ENCODE measurements around the gene ADAMTSL1. TPM values are rescaled to one million over a fixed set of nuclear protein-coding genes. Genes with fewer than 3 reads are reported as not detected.

Gene ADAMTSL1
- total RNA-seq, 6 donors from 2014 or later = 0.44 to 6.4 (median 2.3) TPM; not detected in 1

- DNase-seq (no peak), ATAC-seq (ENCODE audit: low FRiP score in 2 of 2) (no peak)
- no peaks in the 10 kb centered on the region for H3K27me3 ChIP-seq
- no peak overlapping the region for H3K27ac ChIP-seq
- WGBS, 2 donors = 76 to 80% methylated on average over 1 of the region's 1 CpG
- no peaks in the 10 kb centered on the region for H3K36me3 ChIP-seq
- H3K4me3 ChIP-seq = no peak overlapping the region
- no peak for TF ChIP-seq CTCF (IDR thresholded peaks at IDR 0.05)
- TF ChIP-seq POLR2AphosphoS5 (IDR thresholded peaks at IDR 0.05) = no peak
- TF ChIP-seq EP300 (IDR thresholded peaks at IDR 0.05) = no peak
- no peak for TF ChIP-seq POLR2A (IDR thresholded peaks at IDR 0.05)
- no peaks in the 10 kb centered on the region for H3K4me1 ChIP-seq
- H3K9me3 ChIP-seq = no peaks in the 10 kb centered on the region
Observed at GRCh38 chr9:18798106-18798505, 324.2 kb downstream of the ADAMTSL1 start.

- 78 to 86% methylated on average over 5 of the region's 5 CpGs for WGBS, 2 donors
- Histone ChIP-seq H3K4me1 (no peaks in the 10 kb centered on the region), H3K27ac (no peak overlapping the region), H3K4me3 (no peak overlapping the region), H3K27me3 (no peaks in the 10 kb centered on the region), H3K9me3 (no peaks in the 10 kb centered on the region), H3K36me3 (no peaks in the 10 kb centered on the region)
- TF ChIP-seq EP300 (IDR thresholded peaks at IDR 0.05) (no peak), POLR2AphosphoS5 (IDR thresholded peaks at IDR 0.05) (no peak), CTCF (IDR thresholded peaks at IDR 0.05) (no peak)
- DNase-seq (no peak), ATAC-seq (ENCODE audit: low FRiP score in 2 of 2) (no peak)
Observed at GRCh38 chr9:18798508-18799290, 324.7 kb downstream of the ADAMTSL1 start.

GRCh38 chr9:18799428-18799827 is 325.5 kb downstream of the ADAMTSL1 start:
- DNase-seq = no peak
- Histone ChIP-seq H3K36me3 (no peaks in the 10 kb centered on the region), H3K4me3 (no peak overlapping the region), H3K9me3 (no peaks in the 10 kb centered on the region), H3K27me3 (no peaks in the 10 kb centered on the region), H3K4me1 (no peaks in the 10 kb centered on the region), H3K27ac (no peak overlapping the region)
- 70 to 75% methylated on average over 2 of the region's 2 CpGs for WGBS, 2 donors
- TF ChIP-seq EP300 (IDR thresholded peaks at IDR 0.05) (no peak), POLR2AphosphoS5 (IDR thresholded peaks at IDR 0.05) (no peak), POLR2A (IDR thresholded peaks at IDR 0.05) (no peak), CTCF (IDR thresholded peaks at IDR 0.05) (no peak)
- ATAC-seq (ENCODE audit: low FRiP score in 2 of 2) = no peak

GRCh38 chr9:18800579-18800978 is 326.6 kb downstream of the ADAMTSL1 start:
- no peaks in the 10 kb centered on the region for H3K4me1 ChIP-seq
- ATAC-seq (ENCODE audit: low FRiP score in 2 of 2) (no peak), DNase-seq (no peak)
- H3K36me3 ChIP-seq = no peaks in the 10 kb centered on the region
- H3K4me3 ChIP-seq = no peak overlapping the region
- H3K27me3 ChIP-seq = no peaks in the 10 kb centered on the region
- 84 to 88% methylated on average over 4 of the region's 4 CpGs for WGBS, 2 donors
- no peak overlapping the region for H3K27ac ChIP-seq
- H3K9me3 ChIP-seq = no peaks in the 10 kb centered on the region
- TF ChIP-seq POLR2AphosphoS5 (IDR thresholded peaks at IDR 0.05) (no peak), EP300 (IDR thresholded peaks at IDR 0.05) (no peak), CTCF (IDR thresholded peaks at IDR 0.05) (no peak), POLR2A (IDR thresholded peaks at IDR 0.05) (no peak)

GRCh38 chr9:18805386-18805785 is 331.4 kb downstream of the ADAMTSL1 start:
- 85 to 91% methylated on average over 5 of the region's 5 CpGs for WGBS, 2 donors
- H3K9me3 ChIP-seq = no peaks in the 10 kb centered on the region
- no peak overlapping the region for H3K4me3 ChIP-seq
- H3K36me3 ChIP-seq = no peaks in the 10 kb centered on the region
- H3K27me3 ChIP-seq = no peaks in the 10 kb centered on the region
- DNase-seq = no peak
- ATAC-seq (ENCODE audit: low FRiP score in 2 of 2) = no peak
- no peak for TF ChIP-seq CTCF (IDR thresholded peaks at IDR 0.05)
- TF ChIP-seq POLR2AphosphoS5 (IDR thresholded peaks at IDR 0.05) = no peak
- TF ChIP-seq POLR2A (IDR thresholded peaks at IDR 0.05) = no peak
- TF ChIP-seq EP300 (IDR thresholded peaks at IDR 0.05) = no peak
- no peak overlapping the region for H3K27ac ChIP-seq
- H3K4me1 ChIP-seq = no peaks in the 10 kb centered on the region
